Glutamatergic neuron (in vitro differentiated cells): ENCODE measurements around the gene DYNC1H1. TPM values are rescaled to one million over a fixed set of nuclear protein-coding genes. Genes with fewer than 3 reads are reported as not detected.
"Not testable (repeated sequence)": the region's sequence is repeated elsewhere in the genome, so short reads cannot be mapped to it uniquely, and the experiment has no call there.

ENCODE experiments used
- DNase-seq: peaks from one replicate; pipeline ENCODE4 v3.0.0; 2022
- H3K27ac Mint-ChIP-seq: one replicate; pipeline ENCODE4 v1.8.0; 2020; ENCODE audit warnings: mild to moderate bottlenecking, mixed read lengths, inconsistent platforms; ENCODE audit not compliant: unreplicated experiment
- H3K27me3 Mint-ChIP-seq: one replicate; pipeline ENCODE4 v1.8.0; 2020; ENCODE audit warnings: mild to moderate bottlenecking, moderate library complexity, mixed read lengths, inconsistent platforms; ENCODE audit not compliant: unreplicated experiment
- H3K36me3 Mint-ChIP-seq: one replicate; pipeline ENCODE4 v1.8.0; 2020; ENCODE audit warnings: mild to moderate bottlenecking, mixed read lengths, inconsistent platforms; ENCODE audit not compliant: unreplicated experiment
- H3K4me1 Mint-ChIP-seq: one replicate; pipeline ENCODE4 v1.8.0; 2020; ENCODE audit warnings: mild to moderate bottlenecking, low read depth, mixed read lengths, inconsistent platforms; ENCODE audit not compliant: unreplicated experiment
- H3K4me3 Mint-ChIP-seq: one replicate; pipeline ENCODE4 v1.8.0; 2020; ENCODE audit warnings: mild to moderate bottlenecking, mixed read lengths, inconsistent platforms; ENCODE audit not compliant: unreplicated experiment
- H3K9me3 Mint-ChIP-seq: one replicate; pipeline ENCODE4 v1.8.0; 2020; ENCODE audit warnings: mild to moderate bottlenecking, moderate library complexity, mixed read lengths, inconsistent platforms; ENCODE audit not compliant: unreplicated experiment
- total RNA-seq: library from RNA; stranded (reverse); fragmentation: NEBNext Ultra II Directional; extraction: Animal tissue kit (Norgen Biotek cat#: 25700); gene quantifications from one replicate; pipeline ENCODE4 v1.2.1, GENCODE V29; 2021; ENCODE audit not compliant: unreplicated experiment
- TF ChIP-seq, protein P1 (sequence below): fragments of 200-600 bp; sonication (generic); IDR thresholded peaks from one replicate; pipeline ENCODE4 v1.5.0; 2021; ENCODE audit not compliant: partially characterized antibody, unreplicated experiment

Gene DYNC1H1
- total RNA-seq, 1 donor from 2014 or later = 2,051 TPM

DNA sequence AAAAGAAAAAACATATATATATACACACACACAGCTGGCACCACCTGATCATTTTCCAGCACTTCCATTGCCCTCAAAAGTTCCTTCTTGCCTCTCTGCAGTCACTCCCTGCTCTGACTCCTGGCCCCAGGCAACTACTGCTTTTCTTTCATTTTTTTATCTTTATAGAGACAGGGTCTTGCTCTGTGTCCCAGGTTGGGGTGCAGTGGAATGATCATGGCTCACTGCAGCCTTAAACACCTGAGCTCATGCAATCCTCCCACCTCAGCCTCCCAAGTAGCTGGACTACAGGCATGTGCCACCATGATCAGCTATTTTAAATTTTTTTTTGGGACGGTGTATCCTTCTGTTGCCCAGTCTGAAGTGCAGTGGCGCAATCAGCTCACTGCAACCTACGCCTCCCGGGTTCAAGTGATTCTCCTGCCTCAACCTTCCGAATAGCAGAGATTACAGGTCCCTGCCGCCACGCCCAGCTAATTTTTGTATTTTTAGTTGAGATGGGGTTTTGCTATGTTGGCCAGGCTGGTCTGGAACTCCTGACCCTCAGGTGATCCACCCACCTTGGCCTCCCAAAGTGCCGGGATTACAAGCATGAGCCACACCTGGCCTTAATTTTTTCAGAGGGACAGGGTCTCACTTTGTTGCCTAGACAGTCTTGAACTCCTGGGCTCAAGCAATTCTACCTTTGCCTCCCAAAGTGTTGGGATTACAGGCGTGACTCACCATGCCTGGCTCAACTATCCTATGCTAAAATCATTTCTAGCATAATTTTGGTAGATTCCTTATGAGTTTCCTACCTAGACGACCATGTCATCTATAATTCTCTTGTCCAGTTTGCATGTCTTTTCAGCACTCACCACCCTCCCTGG is 114.7 kb downstream of the DYNC1H1 start:
- TF ChIP-seq, protein P1, sequence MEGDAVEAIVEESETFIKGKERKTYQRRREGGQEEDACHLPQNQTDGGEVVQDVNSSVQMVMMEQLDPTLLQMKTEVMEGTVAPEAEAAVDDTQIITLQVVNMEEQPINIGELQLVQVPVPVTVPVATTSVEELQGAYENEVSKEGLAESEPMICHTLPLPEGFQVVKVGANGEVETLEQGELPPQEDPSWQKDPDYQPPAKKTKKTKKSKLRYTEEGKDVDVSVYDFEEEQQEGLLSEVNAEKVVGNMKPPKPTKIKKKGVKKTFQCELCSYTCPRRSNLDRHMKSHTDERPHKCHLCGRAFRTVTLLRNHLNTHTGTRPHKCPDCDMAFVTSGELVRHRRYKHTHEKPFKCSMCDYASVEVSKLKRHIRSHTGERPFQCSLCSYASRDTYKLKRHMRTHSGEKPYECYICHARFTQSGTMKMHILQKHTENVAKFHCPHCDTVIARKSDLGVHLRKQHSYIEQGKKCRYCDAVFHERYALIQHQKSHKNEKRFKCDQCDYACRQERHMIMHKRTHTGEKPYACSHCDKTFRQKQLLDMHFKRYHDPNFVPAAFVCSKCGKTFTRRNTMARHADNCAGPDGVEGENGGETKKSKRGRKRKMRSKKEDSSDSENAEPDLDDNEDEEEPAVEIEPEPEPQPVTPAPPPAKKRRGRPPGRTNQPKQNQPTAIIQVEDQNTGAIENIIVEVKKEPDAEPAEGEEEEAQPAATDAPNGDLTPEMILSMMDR = no peak
- peaks cover 7% of the 10 kb centered on the region for H3K4me1 Mint-ChIP-seq
- H3K27me3 Mint-ChIP-seq = peaks cover 5% of the 10 kb centered on the region
- H3K9me3 Mint-ChIP-seq = peaks cover 3% of the 10 kb centered on the region
- H3K36me3 Mint-ChIP-seq = peaks cover 8% of the 10 kb centered on the region
- no peak for DNase-seq
- H3K4me3 Mint-ChIP-seq = no peak overlapping the region
- peak overlapping the region; percentile 20 for H3K27ac Mint-ChIP-seq

DNA sequence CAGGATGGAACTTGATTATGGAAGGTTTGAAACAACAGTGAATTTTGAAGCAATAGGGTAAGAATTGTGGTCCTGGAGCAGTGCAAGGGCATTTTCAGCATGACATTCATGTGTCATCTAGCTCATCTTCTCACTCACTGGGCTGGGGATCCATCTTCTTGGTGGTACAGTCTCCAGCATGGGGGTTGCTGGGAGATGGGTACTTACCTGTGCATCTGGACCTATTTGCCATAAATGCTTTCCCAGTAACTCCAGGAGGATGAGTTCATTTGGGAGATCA is 115.3 kb downstream of the DYNC1H1 start:
- DNase-seq = no peak
- H3K4me1 Mint-ChIP-seq = peaks cover 9% of the 10 kb centered on the region
- peaks cover 3% of the 10 kb centered on the region for H3K27me3 Mint-ChIP-seq
- peaks cover 4% of the 10 kb centered on the region for H3K36me3 Mint-ChIP-seq
- H3K9me3 Mint-ChIP-seq = no peaks in the 10 kb centered on the region
- H3K4me3 Mint-ChIP-seq = no peak overlapping the region
- TF ChIP-seq, protein P1 = no peak
- peak overlapping the region; percentile 20 for H3K27ac Mint-ChIP-seq

DNA sequence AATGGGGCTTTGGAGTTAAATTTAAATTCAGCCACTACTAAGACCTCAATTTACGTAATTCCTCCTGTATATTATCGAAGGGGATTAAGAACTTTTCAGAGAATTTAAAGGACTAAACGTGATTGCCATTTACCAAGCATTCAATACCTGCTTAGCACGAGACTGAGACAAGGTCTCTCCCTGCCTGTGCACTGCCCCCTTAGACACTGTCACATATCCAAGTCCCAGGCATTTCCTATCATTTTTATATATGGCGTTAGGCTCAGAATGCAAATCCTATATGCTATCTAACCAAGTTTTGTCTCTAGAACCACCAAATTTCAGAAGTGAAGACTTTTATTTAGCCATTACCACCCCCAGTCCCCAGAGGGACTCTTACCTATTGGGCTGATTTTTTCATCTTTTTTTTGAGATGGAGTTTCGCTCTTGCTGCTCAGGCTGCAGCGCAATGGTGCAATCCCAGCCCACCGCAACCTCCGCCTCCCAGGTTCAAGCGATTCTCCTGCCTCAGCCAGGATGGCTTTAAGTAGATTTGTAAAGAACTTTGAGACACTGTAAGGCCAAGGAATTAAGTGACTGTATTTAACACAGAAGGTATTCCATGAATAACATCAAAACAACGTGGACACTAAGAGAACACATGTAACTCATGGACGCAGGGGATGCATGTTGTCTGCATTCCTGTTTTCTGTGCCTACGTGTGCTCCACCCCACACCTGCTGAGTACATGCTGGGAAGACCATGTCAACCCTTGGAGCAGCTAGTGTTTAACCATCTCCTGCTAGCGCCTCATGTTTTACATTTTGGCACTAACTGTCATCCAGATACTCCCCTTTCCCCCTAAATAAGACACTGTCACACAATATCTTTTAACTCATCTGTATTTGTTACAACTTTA is 116.1 kb downstream of the DYNC1H1 start:
- DNase-seq = no peak
- peaks cover 3% of the 10 kb centered on the region for H3K27me3 Mint-ChIP-seq
- H3K9me3 Mint-ChIP-seq = no peaks in the 10 kb centered on the region
- H3K4me3 Mint-ChIP-seq = no peak overlapping the region
- TF ChIP-seq, protein P1 = no peak
- peaks cover 4% of the 10 kb centered on the region for H3K36me3 Mint-ChIP-seq
- no peak overlapping the region for H3K27ac Mint-ChIP-seq
- peaks cover 15% of the 10 kb centered on the region for H3K4me1 Mint-ChIP-seq

DNA sequence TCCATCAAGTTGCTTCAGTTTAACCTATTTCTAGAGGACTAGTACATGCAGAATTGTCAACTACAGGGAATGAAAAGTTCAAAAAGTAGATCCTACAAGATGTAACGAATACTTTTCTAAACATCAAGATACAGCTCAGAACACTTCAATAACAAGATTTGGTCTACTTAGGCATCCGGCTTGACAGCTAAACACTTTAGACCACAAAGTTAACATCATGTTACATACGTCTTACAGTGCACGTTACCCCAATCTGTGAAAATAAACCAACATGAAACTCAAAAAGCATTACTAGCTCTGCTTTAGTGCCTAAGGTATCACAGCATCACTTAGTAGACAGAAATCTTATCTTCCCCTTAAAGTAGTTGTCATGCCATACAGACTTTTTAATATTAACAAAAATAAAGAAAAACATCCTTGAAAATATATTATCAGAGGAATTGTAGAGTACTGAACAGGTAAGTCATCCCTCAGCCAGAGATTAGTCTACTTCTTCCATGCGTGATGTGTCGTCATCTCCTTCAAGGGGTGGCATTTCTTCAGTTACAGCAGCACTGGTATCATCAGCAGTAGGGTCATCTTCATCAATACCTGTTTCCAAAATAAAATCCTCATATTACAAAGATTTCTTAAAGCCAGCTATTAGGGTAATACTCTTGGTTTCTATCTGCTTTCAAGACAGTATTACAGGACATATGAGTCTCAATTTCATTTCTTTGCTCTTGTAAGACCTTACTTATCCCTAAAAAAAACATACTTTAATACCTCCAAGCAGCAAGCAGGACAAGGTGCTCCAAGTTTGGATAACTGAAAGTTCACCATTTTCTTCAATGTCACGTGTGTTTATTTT is 117.1 kb downstream of the DYNC1H1 start:
- peaks cover 10% of the 10 kb centered on the region for H3K27me3 Mint-ChIP-seq
- no peak overlapping the region for H3K4me3 Mint-ChIP-seq
- peaks cover 5% of the 10 kb centered on the region for H3K9me3 Mint-ChIP-seq

DNA sequence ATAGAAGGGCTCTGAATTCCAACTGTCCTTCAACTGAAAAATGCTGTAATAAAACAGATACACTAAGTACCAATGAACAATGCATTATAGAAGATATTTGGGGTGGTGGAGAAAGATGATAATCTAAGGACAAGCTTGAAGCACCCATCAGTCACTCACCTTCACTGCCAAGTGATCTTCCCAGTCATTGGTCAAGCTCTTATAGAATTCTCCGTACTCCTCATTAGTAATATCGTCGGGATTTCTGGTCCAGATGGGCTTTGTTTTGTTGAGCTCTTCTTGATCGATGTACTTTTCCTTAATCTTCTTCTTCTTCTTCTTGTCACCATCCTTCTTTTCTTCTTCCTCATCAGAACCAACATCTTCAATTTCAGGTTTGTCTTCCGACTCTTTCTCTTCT is 120.1 kb downstream of the DYNC1H1 start:
- Mint-ChIP-seq H3K27ac (peak overlapping the region; percentile 7), H3K4me1 (peaks cover 21% of the 10 kb centered on the region)
- H3K36me3 Mint-ChIP-seq = not testable (repeated sequence)

More for the DNA sequence above, 117.1 kb downstream of the DYNC1H1 start:
- Mint-ChIP-seq H3K36me3 (peaks cover 4% of the 10 kb centered on the region), H3K4me1 (peaks cover 19% of the 10 kb centered on the region), H3K27ac (peak overlapping the region; percentile 38)
- no peak for DNase-seq
- TF ChIP-seq, protein P1 = no peak

More for the DNA sequence above, 120.1 kb downstream of the DYNC1H1 start:
- Mint-ChIP-seq H3K4me3 (peak overlapping the region; percentile 98), H3K27me3 (peaks cover 13% of the 10 kb centered on the region)
- H3K9me3 Mint-ChIP-seq, DNase-seq: not testable (repeated sequence)
